ENCODE measurements around the gene CENPU. TPM values are rescaled to one million over a fixed set of nuclear protein-coding genes. Genes with fewer than 3 reads are reported as not detected.
A peak's percentile ranks its signal among the peaks of the same experiment; 100 is the strongest.
"Not testable (repeated sequence)": the region's sequence is repeated elsewhere in the genome, so short reads cannot be mapped to it uniquely, and the experiment has no call there.

CENPU gene
- 23.1 TPM for polyA plus RNA-seq (ENCODE audit: insufficient read length)

- DNase-seq, result peak; percentile 98
Observed at GRCh38 chr4:184733654-184734524, at the start of gene CENPU. Gene CENPU (minus strand): TSS chr4:184734096. CDS start chr4:184734062, 34 bp downstream.

GRCh38 chr4:184782731-184783373 is 49.0 kb upstream of the CENPU start:
- DNase-seq, result no peak

GRCh38 chr4:184779160-184779559 is 45.3 kb upstream of the CENPU start:
- not testable (repeated sequence) for DNase-seq

- DNase-seq, result no peak
Observed at GRCh38 chr4:184778325-184778724, 44.4 kb upstream of the CENPU start.

GRCh38 chr4:184776821-184777220 is 42.9 kb upstream of the CENPU start:
- no peak for DNase-seq

- no peak for DNase-seq
Observed at GRCh38 chr4:184775854-184776555, 42.1 kb upstream of the CENPU start.

GRCh38 chr4:184774152-184774551 is 40.3 kb upstream of the CENPU start:
- DNase-seq, result no peak

GRCh38 chr4:184771416-184771815 is 37.5 kb upstream of the CENPU start:
- no peak for DNase-seq

- DNase-seq, result no peak
Observed at GRCh38 chr4:184769141-184769765, 35.4 kb upstream of the CENPU start.

- no peak for DNase-seq
Observed at GRCh38 chr4:184768296-184768695, 34.4 kb upstream of the CENPU start.

GRCh38 chr4:184766446-184766845 is 32.5 kb upstream of the CENPU start:
- no peak for DNase-seq

- no peak for DNase-seq
Observed at GRCh38 chr4:184765473-184766340, 31.8 kb upstream of the CENPU start.

- DNase-seq, result no peak
Observed at GRCh38 chr4:184764601-184765000, 30.7 kb upstream of the CENPU start.

GRCh38 chr4:184763150-184763780 is 29.4 kb upstream of the CENPU start:
- DNase-seq, result peak; percentile 85

GRCh38 chr4:184762100-184762499 is 28.2 kb upstream of the CENPU start:
- no peak for DNase-seq

GRCh38 chr4:184760681-184761080 is 26.8 kb upstream of the CENPU start:
- no peak for DNase-seq

- DNase-seq, result no peak
Observed at GRCh38 chr4:184757810-184758209, 23.9 kb upstream of the CENPU start.

- no peak for DNase-seq
Observed at GRCh38 chr4:184756399-184756798, 22.5 kb upstream of the CENPU start.

- DNase-seq, result no peak
Observed at GRCh38 chr4:184755278-184755677, 21.4 kb upstream of the CENPU start.

GRCh38 chr4:184752496-184753275 is 18.8 kb upstream of the CENPU start:
- no peak for DNase-seq
